K562 (cell line): ENCODE data around the gene COL15A1. TPM values are rescaled to one million over a fixed set of nuclear protein-coding genes. Genes with fewer than 3 reads are reported as not detected.

Experiments used
- ATAC-seq: fragments of 200-7000 bp; cut with Tn5 transposase; 3 replicates; pipeline ENCODE4 v1.9.1; 2020; ENCODE audit warnings: moderate library complexity
- BruUV-seq: library from RNA; stranded (reverse); fragments of 400-500 nt; replicated peaks from 2 replicates; lab custom pipeline; 2021; lab: Mats Ljungman, UMichigan
- CTCF ChIA-PET: fragments of 300-600 bp; formaldehyde crosslinking; extraction: SDS; loops from one replicate; lab custom pipeline; 2021; ENCODE audit warnings: low intra/inter-chr PET ratio; lab: Yijun Ruan, JAX
- POLR2A ChIA-PET: fragments of 300-600, 350-650 bp; sonication (Branson Sonifier 250); formaldehyde crosslinking; extraction: SDS; loops from one replicate; lab custom pipeline; 2021; ENCODE audit warnings: antibody characterized with exemption, inconsistent platforms; lab: Yijun Ruan, JAX
- DNase-seq, 4 experiments: peaks; one replicate each; pipeline versions ENCODE4 v3.0.0 to v3.0.0-alpha.2; 2011 to 2018; ENCODE audit warnings: low spot score in 3 of 4, mixed read lengths in 3 of 4; ENCODE audit errors: extremely low read depth in 1 of 4
- FAIRE-seq: peaks from 2 replicates; lab custom pipeline; 2011; peaks lifted over from hg19 to GRCh38; lab: Jason Lieb, UNC
- H2AFZ ChIP-seq: 2 replicates; pipeline ENCODE4 v1.6.0; 2011; ENCODE audit warnings: low read depth, low read length, control low read depth, inconsistent platforms
- H3K27ac ChIP-seq: fragments of 200-600 bp; 3 replicates; pipeline ENCODE4 v1.8.0; 2011; ENCODE audit warnings: low read depth, mild to moderate bottlenecking, control low read depth, inconsistent platforms, low read length, moderate library complexity, mixed read lengths; ENCODE audit errors: extremely low read depth
- H3K27me3 ChIP-seq, 2 experiments: fragments of 300-600 bp in 1 of 2; 2 replicates in 1 of 2; 3 replicates in 1 of 2; pipeline versions ENCODE4 v1.6.0 to v1.8.0; 2011; ENCODE audit warnings: inconsistent platforms in 2 of 2, low read length in 2 of 2, mild to moderate bottlenecking in 1 of 2, mixed read lengths in 1 of 2, moderate library complexity in 1 of 2; ENCODE audit not compliant: control insufficient read depth in 2 of 2, insufficient read depth in 2 of 2
- H3K36me3 ChIP-seq: fragments of 300-600 bp; 3 replicates; pipeline ENCODE4 v1.8.0; 2011; ENCODE audit warnings: mild to moderate bottlenecking, low read length, inconsistent platforms; ENCODE audit not compliant: control insufficient read depth, insufficient read depth
- H3K4me1 ChIP-seq, 2 experiments: fragments of 200-600 bp in 1 of 2; replicated peaks in 1 of 2; 2 replicates in 1 of 2; 3 replicates in 1 of 2; pipeline versions ENCODE4 v1.5.1 to v1.8.0; 2011; ENCODE audit warnings: inconsistent platforms in 2 of 2, low read length in 2 of 2, mild to moderate bottlenecking in 1 of 2, mixed read lengths in 1 of 2, moderate library complexity in 1 of 2; ENCODE audit not compliant: control insufficient read depth in 2 of 2, insufficient read depth in 2 of 2
- H3K4me2 ChIP-seq: 2 replicates; pipeline ENCODE4 v1.6.1; 2011; ENCODE audit warnings: low read length, control low read depth, inconsistent platforms, mixed read lengths; ENCODE audit not compliant: insufficient read depth
- H3K4me3 ChIP-seq: fragments of 200-600 bp; sonication (generic), shearing (Covaris generic); 2 replicates; pipeline ENCODE4 v1.5.1; 2016; ENCODE audit warnings: control low read depth, inconsistent platforms
- H3K79me2 ChIP-seq: fragments of 200-600 bp; 3 replicates; pipeline ENCODE4 v1.8.0; 2011; ENCODE audit warnings: low read length, inconsistent platforms; ENCODE audit not compliant: control insufficient read depth, insufficient read depth
- H3K9ac ChIP-seq, 2 experiments: 2 replicates each; pipeline versions ENCODE4 v1.6.0 to v1.6.1; 2011; ENCODE audit warnings: low read depth in 2 of 2, low read length in 2 of 2, control low read depth in 1 of 2, inconsistent platforms in 1 of 2, mild to moderate bottlenecking in 1 of 2, mixed read lengths in 1 of 2; ENCODE audit not compliant: insufficient read depth in 1 of 2
- H3K9me1 ChIP-seq: one replicate; pipeline ENCODE4 v1.6.0; 2011; ENCODE audit warnings: inconsistent platforms, mild to moderate bottlenecking, low read length, moderate library complexity; ENCODE audit not compliant: control insufficient read depth, insufficient read depth
- H3K9me3 ChIP-seq: replicated peaks from 2 replicates; pipeline ENCODE4 v1.5.1; 2011; ENCODE audit warnings: low read depth, low read length, inconsistent platforms; ENCODE audit not compliant: control insufficient read depth, insufficient read depth
- H4K20me1 ChIP-seq: replicated peaks from 2 replicates; pipeline ENCODE4 v1.6.1; 2011; ENCODE audit warnings: low read length, inconsistent platforms, mixed read lengths; ENCODE audit not compliant: control insufficient read depth, insufficient read depth
- ELF4 ChIP-seq: fragments of 450-650 bp; formaldehyde crosslinking; IDR thresholded peaks from 2 replicates; pipeline ENCODE4 v1.4.0; 2022; ENCODE audit warnings: missing genetic modification characterization
- HMG20B ChIP-seq: fragments of 250-450 bp; sonication (Bioruptor Pico); IDR thresholded peaks from 2 replicates; pipeline ENCODE4 v1.5.0; 2021; ENCODE audit warnings: mild to moderate bottlenecking
- NFIX ChIP-seq: fragments of 250-450 bp; sonication (Bioruptor Pico); IDR thresholded peaks from 2 replicates; pipeline ENCODE4 v1.4.0; 2020; ENCODE audit warnings: low read depth, mild to moderate bottlenecking, moderate library complexity
- VEZF1 ChIP-seq: fragments of 200-800 bp; sonication (Bioruptor generic); IDR thresholded peaks from 2 replicates; pipeline ENCODE4 v1.6.1; 2017; ENCODE audit warnings: missing genetic modification characterization, missing compliant biosample characterization
- ZNF445 ChIP-seq: fragments of 250-450 bp; sonication (Bioruptor Pico); IDR thresholded peaks from 2 replicates; pipeline ENCODE4 v1.4.0; 2020; ENCODE audit warnings: low read depth, mild to moderate bottlenecking, moderate library complexity
- ZNF511 ChIP-seq: sonication (generic); formaldehyde crosslinking; IDR thresholded peaks from 2 replicates; pipeline ENCODE4 v1.8.0; 2022; ENCODE audit warnings: mild to moderate bottlenecking, missing genetic modification reagents
- WGBS: fragments of 100-300 bp; shearing (Covaris generic); methylation state at CpG from one replicate; pipeline ENCODE4 v1.1.6; 2016; ENCODE audit warnings: low coverage, mixed read lengths; ENCODE audit not compliant: insufficient coverage; ENCODE audit errors: missing lambda C conversion rate; 5-methylcytosine and 5-hydroxymethylcytosine counted together
- in situ Hi-C: fragments of 300-500 bp; cut with MboI; formaldehyde crosslinking; loops from 4 replicates; pipeline ENCODE4 v1.15.0; 2018; ENCODE audit warnings: inconsistent platforms, mixed read lengths
- intact Hi-C: fragments of 100-400 bp; cut with micrococcal nuclease; formaldehyde crosslinking; loops from 2 replicates; pipeline ENCODE4 v1.14.2; 2022
- polyA plus RNA-seq, 8 experiments: library from polyadenylated mRNA; depleted of rRNA in 4 of 8; stranded (reverse) in 5 of 8; unstranded in 3 of 8; fragments of >200 nt; fragmentation: Nextera tagmentation in 2 of 8; fragmentation: Illumina TruSeq in 1 of 8; extraction: Ambion mirVana in 2 of 8; extraction: Trizol in 1 of 8; gene quantifications; 2 replicates each; pipeline versions ENCODE4 v1.2.1 to v1.2.3, GENCODE V29; 2011 to 2014; ENCODE audit warnings: inconsistent platforms in 1 of 8, missing spikeins in 1 of 8
- total RNA-seq, 7 experiments: library from RNA; depleted of rRNA in 6 of 7; stranded (reverse); fragments of >200 nt in 6 of 7; fragmentation: Illumina TruSeq in 2 of 7; extraction: Trizol in 2 of 7; gene quantifications; 2 replicates each; pipeline versions ENCODE4 v1.2.1 to v1.2.3, GENCODE V29; 2011 to 2021; ENCODE audit warnings: low replicate concordance in 1 of 7
- TF ChIP-seq, protein P1 (sequence below): conservative IDR thresholded peaks from 2 replicates; pipeline ENCODE4 v1.6.1; 2011; ENCODE audit warnings: low read depth, mild to moderate bottlenecking, low read length; ENCODE audit not compliant: control insufficient read depth
- TF ChIP-seq, protein P2 (sequence below): fragments of 450-650 bp; IDR thresholded peaks from 2 replicates; pipeline ENCODE4 v1.6.1; 2018; ENCODE audit warnings: mild to moderate bottlenecking, low read depth; ENCODE audit not compliant: partially characterized antibody
- TF ChIP-seq, protein P3 (sequence below): fragments of 450-650 bp; conservative IDR thresholded peaks from 2 replicates; pipeline ENCODE4 v1.6.1; 2016; ENCODE audit warnings: missing genetic modification characterization, low read depth, mild to moderate bottlenecking, control low read depth, missing compliant biosample characterization

COL15A1 gene
- total and polyA plus RNA-seq, 9 of the 15 experiments (the other 6 are each of a cell fraction or from before 2014, with no cell fraction given): 0.46 to 5.1 (median 2.6) TPM

DNA sequence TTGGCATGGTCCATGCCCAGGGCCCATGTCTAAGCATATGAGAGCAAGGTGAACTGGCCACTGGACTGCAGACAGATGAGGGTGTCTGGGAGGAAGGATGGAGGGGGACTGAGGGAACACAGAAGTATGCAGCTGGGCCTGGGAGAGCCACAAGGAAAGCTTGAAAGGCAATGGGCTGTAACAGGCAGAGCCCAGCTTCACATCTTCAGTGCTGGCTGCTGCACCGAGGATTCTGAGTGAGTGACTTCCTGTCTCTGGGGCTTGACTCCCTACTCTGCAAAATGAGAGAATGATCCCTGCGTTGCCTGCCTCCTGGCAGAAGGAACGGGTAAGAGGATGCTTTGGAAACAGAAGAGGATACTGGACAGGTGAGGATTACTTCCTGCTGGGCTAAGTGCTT, 29.0 kb downstream of the COL15A1 start (continued):
- TF ChIP-seq, protein P1, sequence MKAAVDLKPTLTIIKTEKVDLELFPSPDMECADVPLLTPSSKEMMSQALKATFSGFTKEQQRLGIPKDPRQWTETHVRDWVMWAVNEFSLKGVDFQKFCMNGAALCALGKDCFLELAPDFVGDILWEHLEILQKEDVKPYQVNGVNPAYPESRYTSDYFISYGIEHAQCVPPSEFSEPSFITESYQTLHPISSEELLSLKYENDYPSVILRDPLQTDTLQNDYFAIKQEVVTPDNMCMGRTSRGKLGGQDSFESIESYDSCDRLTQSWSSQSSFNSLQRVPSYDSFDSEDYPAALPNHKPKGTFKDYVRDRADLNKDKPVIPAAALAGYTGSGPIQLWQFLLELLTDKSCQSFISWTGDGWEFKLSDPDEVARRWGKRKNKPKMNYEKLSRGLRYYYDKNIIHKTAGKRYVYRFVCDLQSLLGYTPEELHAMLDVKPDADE: no peak
- no peak for TF ChIP-seq ZNF511

DNA sequence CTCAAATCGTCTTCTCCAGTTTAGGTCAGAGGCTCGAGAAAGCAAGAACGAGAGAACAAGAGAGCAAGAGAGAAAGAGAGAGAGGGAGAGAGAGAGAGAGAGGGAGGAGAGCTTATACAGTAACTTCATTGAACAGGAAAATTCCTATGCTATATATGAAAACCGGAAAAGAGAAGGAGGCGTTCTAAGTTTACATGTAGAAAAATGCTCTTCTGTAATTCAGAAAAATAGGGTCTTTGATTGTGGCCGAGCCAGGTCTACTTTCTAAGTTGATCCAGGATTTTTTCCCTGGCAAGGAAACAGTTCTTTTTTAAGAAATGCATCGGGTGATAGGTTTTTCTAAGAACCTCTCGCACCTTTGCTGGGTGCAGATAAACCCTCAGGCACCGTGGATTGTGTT, 29.5 kb downstream of the COL15A1 start:
- intact Hi-C loops: no loop called here
- Histone ChIP-seq H3K9me1 (no peaks in the 10 kb centered on the region), H3K9me3 (no peaks in the 10 kb centered on the region), H3K4me3 (no peak overlapping the region), H3K27ac (no peak overlapping the region), H3K9ac (peak overlapping the region in 1 of 2 experiments; percentile 53; a peak in 1 of 4 replicates), H3K36me3 (no peaks in the 10 kb centered on the region), H3K27me3 (no peaks in the 10 kb centered on the region), H4K20me1 (no peaks in the 10 kb centered on the region), H2AFZ (peak overlapping the region; percentile 60), H3K4me2 (no peak overlapping the region; the same call in 1 of the 2 replicates), H3K4me1 (peaks cover 27% of the 10 kb centered on the region in 2 experiments; a peak in 4 of 5 replicates), H3K79me2 (no peaks in the 10 kb centered on the region)
- CTCF ChIA-PET: no interaction called here
- 19% methylated on average over 9 of the region's 9 CpGs for WGBS
- FAIRE-seq (no peak), DNase-seq (no peak), ATAC-seq (no peak)
- in situ Hi-C loops: no loop called here
- TF ChIP-seq ELF4: no peak
- no peak for TF ChIP-seq NFIX (CRISPR knock-in tag)
- TF ChIP-seq ZNF445: no peak
- no peak for TF ChIP-seq VEZF1 (CRISPR knock-in tag)
- TF ChIP-seq, protein P2, sequence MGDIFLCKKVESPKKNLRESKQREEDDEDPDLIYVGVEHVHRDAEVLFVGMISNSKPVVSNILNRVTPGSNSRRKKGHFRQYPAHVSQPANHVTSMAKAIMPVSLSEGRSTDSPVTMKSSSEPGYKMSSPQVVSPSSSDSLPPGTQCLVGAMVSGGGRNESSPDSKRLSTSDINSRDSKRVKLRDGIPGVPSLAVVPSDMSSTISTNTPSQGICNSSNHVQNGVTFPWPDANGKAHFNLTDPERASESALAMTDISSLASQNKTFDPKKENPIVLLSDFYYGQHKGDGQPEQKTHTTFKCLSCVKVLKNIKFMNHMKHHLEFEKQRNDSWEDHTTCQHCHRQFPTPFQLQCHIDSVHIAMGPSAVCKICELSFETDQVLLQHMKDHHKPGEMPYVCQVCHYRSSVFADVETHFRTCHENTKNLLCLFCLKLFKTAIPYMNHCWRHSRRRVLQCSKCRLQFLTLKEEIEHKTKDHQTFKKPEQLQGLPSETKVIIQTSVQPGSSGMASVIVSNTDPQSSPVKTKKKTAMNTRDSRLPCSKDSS: no peak
- TF ChIP-seq, protein P3, sequence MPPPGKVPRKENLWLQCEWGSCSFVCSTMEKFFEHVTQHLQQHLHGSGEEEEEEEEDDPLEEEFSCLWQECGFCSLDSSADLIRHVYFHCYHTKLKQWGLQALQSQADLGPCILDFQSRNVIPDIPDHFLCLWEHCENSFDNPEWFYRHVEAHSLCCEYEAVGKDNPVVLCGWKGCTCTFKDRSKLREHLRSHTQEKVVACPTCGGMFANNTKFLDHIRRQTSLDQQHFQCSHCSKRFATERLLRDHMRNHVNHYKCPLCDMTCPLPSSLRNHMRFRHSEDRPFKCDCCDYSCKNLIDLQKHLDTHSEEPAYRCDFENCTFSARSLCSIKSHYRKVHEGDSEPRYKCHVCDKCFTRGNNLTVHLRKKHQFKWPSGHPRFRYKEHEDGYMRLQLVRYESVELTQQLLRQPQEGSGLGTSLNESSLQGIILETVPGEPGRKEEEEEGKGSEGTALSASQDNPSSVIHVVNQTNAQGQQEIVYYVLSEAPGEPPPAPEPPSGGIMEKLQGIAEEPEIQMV: no peak
- TF ChIP-seq HMG20B (CRISPR knock-in tag): no peak
- POLR2A ChIA-PET: interaction anchor here (2.6 kb wide), 1 partner anchor 12 kb away, joined by 6 read pairs; no protein-coding TSS in a partner anchor
- no TSS peak for BruUV-seq
